ENCODE results near the gene PTCD2.
"Not testable (repeated sequence)": the region's sequence is repeated elsewhere in the genome, so short reads cannot be mapped to it uniquely, and the experiment has no call there.

PTCD2 gene

GRCh38 chr5:72296256-72296655 is 23.9 kb upstream of the PTCD2 start:
- DNase-seq (ENCODE audit: low read depth in 2 of 2): no peak

DNA sequence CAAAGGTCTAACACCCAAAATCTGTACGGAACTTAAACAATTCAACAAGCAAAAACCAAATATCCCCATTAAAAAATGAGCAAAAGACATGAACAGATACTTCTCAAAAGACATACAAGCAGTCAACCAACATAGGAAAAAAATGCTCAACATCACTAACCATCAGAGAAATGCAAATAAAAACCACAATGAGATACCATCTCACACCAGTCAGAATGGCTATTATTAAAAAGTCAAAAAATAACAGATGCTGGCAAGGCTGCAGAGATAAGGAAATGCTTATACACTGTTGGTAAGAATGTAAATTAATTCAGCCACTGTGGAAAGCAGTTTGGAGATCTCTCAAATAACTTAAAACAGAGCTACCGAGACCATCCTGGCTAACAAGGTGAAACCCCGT is 22.0 kb upstream of the PTCD2 start:
- not testable (repeated sequence) for DNase-seq (ENCODE audit: low read depth in 2 of 2)

DNA sequence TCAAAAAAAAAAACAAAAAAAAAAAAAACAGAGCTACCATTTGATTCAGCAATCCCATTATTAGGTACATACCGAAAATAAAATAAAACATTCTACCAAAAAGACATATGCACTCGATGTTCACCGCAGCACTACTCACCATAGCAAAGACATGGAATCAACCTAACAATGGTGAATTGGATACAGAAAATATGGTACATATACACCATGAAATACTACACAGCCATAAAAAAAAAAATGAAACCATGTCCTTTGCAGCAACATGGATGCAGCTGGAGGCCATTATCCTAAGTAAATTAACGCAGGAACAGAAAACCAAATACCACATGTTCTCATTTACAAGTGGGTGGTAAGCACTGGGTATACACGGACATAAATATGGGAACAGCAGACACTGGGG is 21.5 kb upstream of the PTCD2 start:
- no peak for DNase-seq (ENCODE audit: low read depth in 2 of 2)

DNA sequence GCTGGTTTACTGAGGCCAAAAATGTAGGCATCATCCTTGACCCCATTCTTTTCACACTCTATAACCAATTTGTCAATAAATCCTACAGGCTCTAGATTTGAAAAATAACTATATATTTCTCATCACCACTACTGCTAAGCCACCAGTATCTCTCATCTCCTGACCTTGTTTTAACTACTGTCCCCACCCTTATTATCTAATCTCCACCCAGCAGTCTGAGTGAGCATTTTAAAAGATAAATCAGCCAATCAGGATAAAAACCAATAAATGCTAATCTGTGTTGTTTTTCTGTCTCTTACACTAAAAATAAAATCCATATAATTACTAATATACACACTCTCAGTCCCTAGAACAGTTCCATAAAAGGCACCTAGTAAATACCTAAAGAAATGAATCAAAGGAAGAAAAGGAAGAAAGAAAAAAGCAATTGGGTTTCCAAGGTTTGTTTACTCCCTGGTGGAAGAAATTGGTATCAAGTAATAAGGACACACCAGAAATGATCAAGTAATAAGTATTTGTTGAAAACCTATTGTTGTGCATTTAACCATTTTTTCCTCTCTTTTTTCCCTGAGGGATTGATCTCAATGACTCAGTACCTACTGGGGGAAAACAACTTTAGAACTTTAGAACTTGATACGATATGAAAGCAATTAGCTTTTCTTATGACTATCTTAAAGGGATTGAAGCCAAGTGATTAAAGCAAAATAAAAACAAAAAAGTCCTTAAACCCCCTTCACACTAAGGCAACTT is 19.4 kb upstream of the PTCD2 start:
- DNase-seq (ENCODE audit: low read depth in 2 of 2): no peak

- no peak for DNase-seq (ENCODE audit: low read depth in 2 of 2)
Observed at GRCh38 chr5:72301557-72301956, 18.6 kb upstream of the PTCD2 start.

GRCh38 chr5:72302171-72302570 is 18.0 kb upstream of the PTCD2 start:
- DNase-seq (ENCODE audit: low read depth in 2 of 2): no peak

DNA sequence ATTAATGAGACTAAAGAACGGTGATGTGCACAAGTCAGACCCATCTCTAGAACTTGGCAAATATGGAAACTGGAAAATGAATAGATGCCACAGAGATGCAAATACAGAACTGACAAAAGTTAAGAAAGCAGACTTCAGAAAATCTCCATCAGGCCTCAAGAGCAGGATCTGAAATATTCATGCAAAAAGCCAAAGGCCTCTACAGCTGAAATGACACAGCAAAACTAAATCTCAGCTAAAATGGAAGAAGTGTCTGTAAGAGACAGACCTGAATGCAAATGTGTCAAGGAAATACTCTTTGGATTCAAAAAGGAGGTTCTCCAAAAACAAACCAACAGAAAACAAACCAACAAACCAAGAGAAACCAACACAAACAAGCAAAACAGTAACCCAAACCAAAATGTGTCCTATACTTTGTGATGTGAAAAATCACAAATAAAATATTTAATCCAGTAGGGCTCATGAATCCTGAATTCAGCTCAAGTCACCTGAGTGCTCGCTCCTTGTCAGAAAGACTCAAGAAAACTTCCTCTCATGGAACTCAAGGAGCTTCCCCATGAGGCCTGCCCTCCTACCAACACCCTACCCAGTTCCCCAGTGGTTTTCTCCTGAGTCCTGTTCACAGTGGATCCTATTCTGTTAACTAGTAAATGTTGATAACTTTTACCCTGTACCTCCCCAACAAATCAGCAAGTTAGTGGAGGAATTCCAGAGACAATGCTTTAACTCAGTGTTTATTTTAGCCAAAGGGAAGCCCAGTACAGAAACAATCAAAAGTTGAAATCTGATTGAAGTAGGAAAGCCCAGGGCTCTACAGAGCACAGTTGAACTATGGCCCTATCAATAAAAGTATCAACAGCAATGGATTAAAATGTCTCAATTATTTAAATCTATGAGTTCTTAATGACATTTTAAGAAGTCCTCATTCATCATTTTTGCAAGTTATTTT is 14.7 kb upstream of the PTCD2 start:
- no peak for DNase-seq (ENCODE audit: low read depth in 2 of 2)

- no peak for DNase-seq (ENCODE audit: low read depth in 2 of 2)
Observed at GRCh38 chr5:72307573-72307967, 12.6 kb upstream of the PTCD2 start.

DNA sequence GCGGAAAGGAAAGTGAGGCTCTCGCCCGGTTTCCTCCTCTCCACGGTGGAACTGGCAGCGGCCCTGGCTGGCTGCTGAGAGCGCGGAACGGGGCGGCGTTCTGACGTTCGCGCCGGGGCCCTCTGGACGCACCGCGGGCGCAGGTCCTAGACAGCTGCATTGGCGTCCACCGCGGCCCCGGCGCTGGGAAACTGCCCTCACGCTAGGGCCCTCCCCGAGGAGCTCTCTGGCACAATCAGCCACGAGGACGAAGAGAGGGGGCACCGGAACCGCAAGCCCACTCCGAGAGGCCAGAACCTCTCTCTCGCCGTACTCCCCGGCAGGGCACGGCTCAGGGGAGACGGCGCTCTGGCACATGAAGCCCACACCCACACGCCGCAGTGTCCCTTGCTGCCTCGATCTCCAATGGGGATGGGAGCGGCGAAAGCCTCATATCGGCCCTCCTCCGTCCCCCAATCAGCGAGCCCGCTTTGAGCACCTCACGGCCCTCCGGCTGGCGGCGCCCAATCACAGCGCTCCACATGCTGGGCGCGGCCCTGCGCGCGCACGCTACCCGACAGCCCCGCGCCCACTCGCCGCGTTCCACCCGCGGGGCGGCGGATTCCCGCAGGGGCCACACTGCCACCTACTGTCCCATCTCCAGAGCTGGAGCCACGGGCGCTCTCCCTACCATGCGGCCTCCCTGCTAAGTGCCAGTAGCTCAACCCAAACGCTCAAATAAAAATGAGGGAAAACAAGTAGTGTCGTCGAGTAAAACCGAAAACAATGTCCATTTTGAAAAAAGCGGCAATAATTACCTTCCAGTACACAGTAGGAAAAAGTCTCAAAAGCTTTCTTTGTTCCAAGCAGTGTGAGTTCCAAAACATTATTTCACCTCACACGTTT is 12.0 kb upstream of the PTCD2 start:
- peak; percentile 92 to 96 for DNase-seq (ENCODE audit: low read depth in 2 of 2)

- no peak for DNase-seq (ENCODE audit: low read depth in 2 of 2)
Observed at GRCh38 chr5:72308853-72309191, 11.4 kb upstream of the PTCD2 start.

DNA sequence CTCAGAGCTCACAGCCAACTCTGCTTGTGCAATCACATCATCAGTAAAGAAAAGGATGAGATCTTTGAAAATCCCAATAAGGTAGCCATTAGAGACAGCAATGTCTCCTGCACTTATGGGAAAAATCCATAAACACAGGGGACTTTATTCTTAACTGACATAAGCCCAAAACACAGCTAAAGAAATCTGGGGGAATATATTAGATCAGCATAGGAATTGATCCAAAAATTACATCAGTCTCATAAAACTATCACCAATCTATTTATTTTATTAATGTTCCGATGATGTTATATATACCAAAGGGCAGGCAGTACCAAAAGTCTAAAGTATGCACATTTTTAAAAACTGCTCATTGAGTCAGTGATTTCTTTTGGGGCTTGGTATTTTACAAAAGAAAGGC is 7.0 kb upstream of the PTCD2 start:
- DNase-seq (ENCODE audit: low read depth in 2 of 2): no peak

- DNase-seq (ENCODE audit: low read depth in 2 of 2): no peak
Observed at GRCh38 chr5:72314571-72315172, 5.5 kb upstream of the PTCD2 start.

GRCh38 chr5:72319435-72319975 is 668 bp upstream of the PTCD2 start:
- not testable (repeated sequence) for DNase-seq (ENCODE audit: low read depth in 2 of 2)

DNA sequence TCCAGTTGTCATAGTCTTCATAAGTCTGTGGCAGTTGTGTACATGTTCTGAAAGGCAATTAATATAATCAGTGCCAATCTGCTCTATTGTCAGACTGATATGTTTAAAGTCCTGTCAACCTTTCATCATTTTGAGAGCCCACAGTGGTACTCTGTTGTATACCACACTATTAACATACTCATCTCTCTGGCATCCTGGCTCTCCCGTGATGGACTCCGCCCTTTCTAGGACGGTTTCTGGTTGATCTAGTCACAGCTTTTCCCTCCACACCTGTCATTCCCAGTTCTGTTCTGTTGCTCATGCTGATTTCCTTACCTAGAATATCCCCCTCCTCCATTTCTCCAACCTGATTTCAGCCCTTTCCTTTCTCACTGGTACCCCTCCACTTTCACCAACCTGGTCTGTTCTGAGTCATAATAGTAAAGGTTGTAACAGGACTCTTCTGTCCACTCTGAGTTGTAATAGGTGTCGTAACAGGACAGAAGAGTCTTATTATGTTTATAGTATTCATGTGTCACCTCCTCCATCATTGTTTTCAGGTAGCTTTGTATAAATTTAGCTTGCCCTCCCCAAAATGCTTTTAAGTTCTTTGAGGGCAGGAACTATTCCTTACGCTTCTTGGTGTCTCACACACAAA is 4.1 kb downstream of the PTCD2 start:
- DNase-seq (ENCODE audit: low read depth in 2 of 2): no peak

GRCh38 chr5:72325566-72326305 is 5.6 kb downstream of the PTCD2 start:
- no peak for DNase-seq (ENCODE audit: low read depth in 2 of 2)

- DNase-seq (ENCODE audit: low read depth in 2 of 2): no peak
Observed at GRCh38 chr5:72326306-72326649, 6.1 kb downstream of the PTCD2 start.

DNA sequence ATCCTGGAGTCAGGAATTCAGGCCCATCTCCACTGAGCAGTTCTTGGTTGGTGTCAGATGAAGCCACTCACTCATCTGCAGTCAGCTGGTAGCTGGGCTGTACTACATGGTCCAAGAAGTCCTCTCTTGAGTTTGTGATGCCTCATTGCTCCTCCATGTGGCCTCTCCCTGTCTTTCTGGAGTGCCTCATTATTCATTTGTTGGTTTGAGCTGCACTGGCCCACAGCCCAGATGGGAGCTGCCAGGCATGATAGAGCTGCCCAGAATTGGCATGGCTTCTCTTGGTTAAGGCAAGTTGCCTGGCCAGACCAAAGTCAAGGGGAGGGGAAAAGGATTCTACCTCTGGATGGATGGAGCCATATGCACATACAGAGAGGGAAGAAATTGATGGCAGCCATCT is 8.0 kb downstream of the PTCD2 start:
- no peak for DNase-seq (ENCODE audit: low read depth in 2 of 2)

DNA sequence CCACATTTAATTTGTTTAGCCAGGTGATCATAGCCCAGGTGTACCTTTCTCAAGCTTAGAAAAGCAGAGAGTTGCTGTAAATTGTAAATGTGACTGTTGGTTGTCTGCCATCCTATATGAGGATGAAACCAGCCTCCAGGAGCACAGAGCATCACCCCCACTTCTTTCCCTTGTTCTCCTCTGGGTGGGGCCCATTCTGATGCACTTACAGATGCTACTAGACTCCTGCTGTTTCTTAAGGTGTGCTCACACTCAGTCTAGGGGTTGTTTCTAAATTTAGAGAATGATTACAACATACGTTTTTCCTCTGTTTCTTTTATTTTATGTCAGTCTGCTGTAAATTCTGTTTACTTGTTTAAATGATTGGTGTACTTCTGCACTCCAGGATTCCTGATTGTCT is 10.5 kb downstream of the PTCD2 start:
- DNase-seq (ENCODE audit: low read depth in 2 of 2): no peak

- DNase-seq (ENCODE audit: low read depth in 2 of 2): no peak
Observed at GRCh38 chr5:72337159-72337558, 17.0 kb downstream of the PTCD2 start.

DNA sequence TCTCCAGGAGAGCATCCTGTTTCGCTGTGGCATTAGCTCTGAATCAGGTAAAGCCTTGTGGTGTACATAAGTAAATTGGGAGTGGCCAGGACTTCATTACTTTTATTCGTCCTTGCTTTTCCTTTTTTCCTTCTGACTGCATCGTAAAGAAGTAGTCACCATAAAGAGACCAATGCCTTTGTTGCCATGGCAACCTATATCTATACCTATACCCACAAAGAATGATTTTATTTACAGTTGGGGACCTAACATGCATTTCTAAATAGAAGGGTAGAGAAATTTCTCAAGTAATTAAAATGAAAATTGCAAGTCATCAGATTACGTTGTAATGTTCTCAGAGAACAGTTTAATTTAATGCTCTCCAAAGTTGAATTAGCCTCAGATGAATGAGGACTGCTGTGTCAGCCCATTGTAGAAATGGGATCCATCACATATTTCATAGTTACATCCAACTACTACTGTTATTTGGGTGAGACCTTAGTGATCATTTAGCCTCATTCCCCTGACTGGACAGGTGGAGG is 18.6 kb downstream of the PTCD2 start:
- DNase-seq (ENCODE audit: low read depth in 2 of 2): no peak

Data from stimulated activated CD8-positive, alpha-beta memory T cell treated with anti-CD3 and anti-CD28 coated beads, Interleukin-7, amount 100 ng/mL, for 4 hours (primary cell).